ENCODE measurements around the gene SNRNP70.

Gene SNRNP70

GRCh38 chr19:49102303-49102702, 17.1 kb downstream of the SNRNP70 start:
- DNase-seq, result no peak

- DNase-seq, result no peak
These were observed 18.3 kb downstream of the SNRNP70 start for GRCh38 chr19:49103331-49104085.

- DNase-seq, result no peak
These were observed 19.1 kb downstream of the SNRNP70 start for GRCh38 chr19:49104229-49104864.

- peak; percentile 70 for DNase-seq
These were observed 21.4 kb downstream of the SNRNP70 start for GRCh38 chr19:49106648-49107135.

- DNase-seq, result no peak
These were observed 22.6 kb downstream of the SNRNP70 start for GRCh38 chr19:49107625-49108459.

GRCh38 chr19:49109051-49109450, 23.8 kb downstream of the SNRNP70 start:
- no peak for DNase-seq

- no peak for DNase-seq
These were observed 24.4 kb downstream of the SNRNP70 start for GRCh38 chr19:49109569-49110233.

GRCh38 chr19:49110567-49110966, 25.3 kb downstream of the SNRNP70 start:
- DNase-seq, result no peak

GRCh38 chr19:49111218-49111998, 26.2 kb downstream of the SNRNP70 start:
- no peak for DNase-seq

- peak; percentile 77 for DNase-seq
These were observed 28.7 kb downstream of the SNRNP70 start, which contains the start of gene LIN7B for GRCh38 chr19:49113762-49114629. Gene LIN7B, plus strand, starts transcription at chr19:49114370. Its CDS starts 35 bp downstream, at chr19:49114405.

GRCh38 chr19:49114630-49115363, 29.5 kb downstream of the SNRNP70 start:
- peak; percentile 66 for DNase-seq

- DNase-seq, result no peak
These were observed 31.3 kb downstream of the SNRNP70 start for GRCh38 chr19:49116544-49116943.

GRCh38 chr19:49117677-49118564, 32.7 kb downstream of the SNRNP70 start:
- DNase-seq, result no peak

- DNase-seq, result peak; percentile 94
These were observed 33.5 kb downstream of the SNRNP70 start, which contains the start of gene C19orf73 for GRCh38 chr19:49118565-49119410. Gene C19orf73, minus strand, starts transcription at chr19:49119143. Its CDS starts 121 bp downstream, at chr19:49119022.

GRCh38 chr19:49119411-49120324, 34.4 kb downstream of the SNRNP70 start, which contains the start of gene PPFIA3:
Gene PPFIA3, plus strand, starts transcription at chr19:49119544. Its CDS starts 8,330 bp downstream, at chr19:49127874.
- DNase-seq, result peak; percentile 19

GRCh38 chr19:49120325-49120683, 35.1 kb downstream of the SNRNP70 start:
- no peak for DNase-seq

GRCh38 chr19:49120868-49121267, 35.6 kb downstream of the SNRNP70 start:
- DNase-seq, result no peak
